HepG2 (cell line): ENCODE results near the gene SECTM1. TPM values are rescaled to one million over a fixed set of nuclear protein-coding genes. Genes with fewer than 3 reads are reported as not detected.

Source experiments
- ARNTL ChIP-seq: sonication (generic); formaldehyde crosslinking; IDR thresholded peaks from 2 replicates; pipeline ENCODE4 v1.4.0; 2020; ENCODE audit warnings: mild to moderate bottlenecking, missing genetic modification reagents
- GFI1 ChIP-seq: sonication (generic); formaldehyde crosslinking; IDR thresholded peaks from 2 replicates; pipeline ENCODE4 v1.5.0; 2020; ENCODE audit warnings: missing genetic modification reagents, mild to moderate bottlenecking, borderline replicate concordance
- MAFF ChIP-seq: IDR thresholded peaks from 2 replicates; pipeline ENCODE4 v1.6.1; 2011; ENCODE audit warnings: low read depth, low read length, improper control_type of control experiment
- NFE2L1 ChIP-seq: sonication (generic); formaldehyde crosslinking; IDR thresholded peaks from 2 replicates; pipeline ENCODE4 v1.4.0; 2020; ENCODE audit warnings: missing genetic modification reagents, mild to moderate bottlenecking, borderline replicate concordance
- PAX8 ChIP-seq: sonication (generic); formaldehyde crosslinking; IDR thresholded peaks from 2 replicates; pipeline ENCODE4 v1.8.0; 2022; ENCODE audit warnings: mild to moderate bottlenecking, missing genetic modification reagents, borderline replicate concordance
- PCBP2 ChIP-seq: fragments of 200-400 bp; formaldehyde crosslinking; optimal IDR thresholded peaks from 2 replicates; pipeline ENCODE3; 2018; ENCODE audit warnings: low read length, low read depth; ENCODE audit not compliant: poor library complexity, severe bottlenecking
- RBM39 ChIP-seq: fragments of 200-400 bp; formaldehyde crosslinking; IDR thresholded peaks from one replicate; pipeline ENCODE4 v1.6.1; 2018; ENCODE audit warnings: antibody characterized with exemption, mild to moderate bottlenecking, low read depth, low read length; ENCODE audit not compliant: poor library complexity, severe bottlenecking
- SMC3 ChIP-seq: IDR thresholded peaks from 2 replicates; pipeline ENCODE4 v1.6.1; 2011; ENCODE audit warnings: low read length, improper control_type of control experiment
- TARDBP ChIP-seq: sonication (generic); formaldehyde crosslinking; IDR thresholded peaks from 2 replicates; pipeline ENCODE4 v1.8.0; 2022; ENCODE audit warnings: mild to moderate bottlenecking, missing genetic modification reagents
- THAP11 ChIP-seq: IDR thresholded peaks from 2 replicates; pipeline ENCODE4 v1.6.1; 2016; ENCODE audit warnings: missing biosample characterization, missing genetic modification reagents
- ZBTB7A ChIP-seq: sonication (generic); formaldehyde crosslinking; IDR thresholded peaks from 2 replicates; pipeline ENCODE4 v1.8.0; 2022; ENCODE audit warnings: mild to moderate bottlenecking, missing genetic modification reagents
- ZNF224 ChIP-seq: sonication (generic); formaldehyde crosslinking; IDR thresholded peaks from 2 replicates; pipeline ENCODE4 v1.5.0; 2020; ENCODE audit warnings: mild to moderate bottlenecking, missing genetic modification reagents
- ZNF253 ChIP-seq: sonication (generic); formaldehyde crosslinking; IDR thresholded peaks from 2 replicates; pipeline ENCODE4 v1.8.0; 2022; ENCODE audit warnings: mild to moderate bottlenecking, missing genetic modification reagents, borderline replicate concordance
- ZNF263 ChIP-seq: sonication (generic); formaldehyde crosslinking; IDR thresholded peaks from 2 replicates; pipeline ENCODE4 v1.4.0; 2020; ENCODE audit warnings: missing genetic modification reagents
- ZNF547 ChIP-seq: sonication (generic); formaldehyde crosslinking; IDR thresholded peaks from 2 replicates; pipeline ENCODE4 v1.5.1; 2020; ENCODE audit warnings: mild to moderate bottlenecking, missing genetic modification reagents
- ZNF563 ChIP-seq: sonication (generic); formaldehyde crosslinking; IDR thresholded peaks from 2 replicates; pipeline ENCODE4 v1.8.0; 2022; ENCODE audit warnings: mild to moderate bottlenecking, moderate library complexity, missing genetic modification reagents
- ZNF570 ChIP-seq: sonication (generic); formaldehyde crosslinking; IDR thresholded peaks from 2 replicates; pipeline ENCODE4 v1.4.0; 2020; ENCODE audit warnings: mild to moderate bottlenecking, missing genetic modification reagents, borderline replicate concordance
- ZNF883 ChIP-seq: sonication (generic); formaldehyde crosslinking; IDR thresholded peaks from 2 replicates; pipeline ENCODE4 v1.5.1; 2020; ENCODE audit warnings: mild to moderate bottlenecking, missing genetic modification reagents; ENCODE audit errors: not compliant biosample characterization
- polyA plus RNA-seq, 8 experiments: library from polyadenylated mRNA; depleted of rRNA in 3 of 8; stranded (reverse) in 7 of 8; unstranded in 1 of 8; fragments of >200 nt; fragmentation: Illumina TruSeq in 4 of 8; extraction: Trizol in 4 of 8; gene quantifications; 2 replicates each; pipeline versions ENCODE4 v1.2.1 to v1.2.3, GENCODE V29; 2011 to 2016; ENCODE audit warnings: low read depth in 4 of 8, missing spikeins in 1 of 8, mixed read lengths in 1 of 8; ENCODE audit not compliant: insufficient read depth in 1 of 8
- total RNA-seq, 5 experiments: library from RNA; depleted of rRNA; stranded (reverse); fragments of >200 nt; fragmentation: Illumina TruSeq; extraction: Trizol; gene quantifications; 2 replicates each; pipeline ENCODE4 v1.2.3, GENCODE V29; 2016; ENCODE audit warnings: low read depth in 1 of 5
- TF ChIP-seq, protein P1 (sequence below): sonication (generic); formaldehyde crosslinking; IDR thresholded peaks from 2 replicates; pipeline ENCODE4 v1.8.1; 2023; ENCODE audit warnings: mild to moderate bottlenecking, inconsistent platforms, moderate library complexity, missing genetic modification reagents, borderline replicate concordance
- TF ChIP-seq, protein P2 (sequence below): sonication (generic); formaldehyde crosslinking; IDR thresholded peaks from 2 replicates; pipeline ENCODE4 v1.4.0; 2020; ENCODE audit warnings: missing genetic modification reagents, borderline replicate concordance
- TF ChIP-seq, protein P3 (sequence below): IDR thresholded peaks from 2 replicates; pipeline ENCODE4 v1.6.1; 2016; ENCODE audit warnings: missing genetic modification reagents, missing compliant biosample characterization
- TF ChIP-seq, protein P4 (sequence below): sonication (generic); formaldehyde crosslinking; IDR thresholded peaks from 2 replicates; pipeline ENCODE4 v1.4.0; 2020; ENCODE audit warnings: mild to moderate bottlenecking, missing genetic modification reagents

SECTM1 gene
- total and polyA plus RNA-seq, 2 of the 13 experiments (the other 11 are each of a cell fraction or from before 2014, with no cell fraction given), result 3.5 to 5.3 TPM

DNA sequence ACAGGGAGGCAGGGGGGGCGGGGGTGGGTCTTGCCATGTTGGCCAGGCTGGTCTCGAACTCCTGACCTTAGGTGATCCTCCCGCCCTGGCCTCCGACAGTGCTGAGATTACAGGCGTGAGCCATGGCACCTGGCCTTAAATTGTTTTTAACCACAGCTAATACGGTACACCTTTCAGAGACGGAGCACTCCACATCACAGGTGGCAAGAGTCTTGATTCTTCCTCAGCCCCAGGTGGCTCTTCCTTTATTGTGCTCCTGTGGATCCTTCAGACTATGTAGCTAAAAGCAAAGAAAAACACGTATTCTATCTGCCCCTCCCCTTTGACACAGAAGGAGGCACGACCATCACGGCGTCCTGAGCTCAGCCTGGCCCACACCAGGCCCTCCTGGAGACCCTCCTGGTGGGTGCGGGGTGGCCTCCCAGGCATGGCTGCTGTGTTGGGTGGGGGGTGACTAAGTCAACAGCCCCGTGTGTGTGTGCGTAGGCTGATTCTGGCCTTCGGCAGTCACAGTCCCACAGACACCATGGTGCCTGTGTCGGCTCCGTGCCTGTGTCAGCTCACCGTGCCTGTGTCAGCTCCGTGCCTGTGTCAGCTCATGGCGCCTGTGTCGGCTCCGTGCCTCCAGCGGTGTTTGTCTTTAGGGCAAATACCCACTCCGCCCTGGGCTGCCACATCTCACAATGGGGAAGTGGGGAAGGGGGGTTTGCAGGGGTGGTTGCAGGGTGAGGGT lies 10.8 kb upstream of the SECTM1 start (continued):
- TF ChIP-seq ZNF563 (no peak), RBM39 (peak; percentile 44), ZNF547 (CRISPR knock-in tag) (peak; percentile 11; the same call in 1 of the 2 replicates), MAFF (no peak), ZNF883 (peak; percentile 71), TARDBP (CRISPR knock-in tag) (no peak), THAP11 (CRISPR knock-in tag) (0 out of 2 replicates have a peak, but pooled peaks have one; percentile 1), ZNF253 (no peak), ZNF570 (CRISPR knock-in tag) (no peak), ZBTB7A (CRISPR knock-in tag) (no peak; the same call in 1 of the 2 replicates), PAX8 (CRISPR knock-in tag) (no peak), SMC3 (no peak), ARNTL (no peak), GFI1 (CRISPR knock-in tag) (no peak), NFE2L1 (CRISPR knock-in tag) (0 out of 2 replicates have a peak, but pooled peaks have one; percentile 42), ZNF224 (CRISPR knock-in tag) (no peak), PCBP2 (no peak), ZNF263 (CRISPR knock-in tag) (peak; percentile 33; the same call in 1 of the 2 replicates)
- TF ChIP-seq, protein P1, sequence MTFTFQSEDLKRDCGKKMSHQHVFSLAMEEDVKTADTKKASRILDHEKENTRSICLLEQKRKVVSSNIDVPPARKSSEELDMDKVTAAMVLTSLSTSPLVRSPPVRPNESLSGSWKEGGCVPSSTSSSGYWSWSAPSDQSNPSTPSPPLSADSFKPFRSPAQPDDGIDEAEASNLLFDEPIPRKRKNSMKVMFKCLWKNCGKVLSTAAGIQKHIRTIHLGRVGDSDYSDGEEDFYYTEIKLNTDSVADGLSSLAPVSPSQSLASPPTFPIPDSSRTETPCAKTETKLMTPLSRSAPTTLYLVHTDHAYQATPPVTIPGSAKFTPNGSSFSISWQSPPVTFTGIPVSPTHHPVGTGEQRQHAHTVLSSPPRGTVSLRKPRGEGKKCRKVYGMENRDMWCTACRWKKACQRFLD, result 0 out of 2 replicates have a peak, but pooled peaks have one; percentile 50
- TF ChIP-seq, protein P2, sequence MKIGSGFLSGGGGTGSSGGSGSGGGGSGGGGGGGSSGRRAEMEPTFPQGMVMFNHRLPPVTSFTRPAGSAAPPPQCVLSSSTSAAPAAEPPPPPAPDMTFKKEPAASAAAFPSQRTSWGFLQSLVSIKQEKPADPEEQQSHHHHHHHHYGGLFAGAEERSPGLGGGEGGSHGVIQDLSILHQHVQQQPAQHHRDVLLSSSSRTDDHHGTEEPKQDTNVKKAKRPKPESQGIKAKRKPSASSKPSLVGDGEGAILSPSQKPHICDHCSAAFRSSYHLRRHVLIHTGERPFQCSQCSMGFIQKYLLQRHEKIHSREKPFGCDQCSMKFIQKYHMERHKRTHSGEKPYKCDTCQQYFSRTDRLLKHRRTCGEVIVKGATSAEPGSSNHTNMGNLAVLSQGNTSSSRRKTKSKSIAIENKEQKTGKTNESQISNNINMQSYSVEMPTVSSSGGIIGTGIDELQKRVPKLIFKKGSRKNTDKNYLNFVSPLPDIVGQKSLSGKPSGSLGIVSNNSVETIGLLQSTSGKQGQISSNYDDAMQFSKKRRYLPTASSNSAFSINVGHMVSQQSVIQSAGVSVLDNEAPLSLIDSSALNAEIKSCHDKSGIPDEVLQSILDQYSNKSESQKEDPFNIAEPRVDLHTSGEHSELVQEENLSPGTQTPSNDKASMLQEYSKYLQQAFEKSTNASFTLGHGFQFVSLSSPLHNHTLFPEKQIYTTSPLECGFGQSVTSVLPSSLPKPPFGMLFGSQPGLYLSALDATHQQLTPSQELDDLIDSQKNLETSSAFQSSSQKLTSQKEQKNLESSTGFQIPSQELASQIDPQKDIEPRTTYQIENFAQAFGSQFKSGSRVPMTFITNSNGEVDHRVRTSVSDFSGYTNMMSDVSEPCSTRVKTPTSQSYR (CRISPR knock-in tag), result no peak
- TF ChIP-seq, protein P3, sequence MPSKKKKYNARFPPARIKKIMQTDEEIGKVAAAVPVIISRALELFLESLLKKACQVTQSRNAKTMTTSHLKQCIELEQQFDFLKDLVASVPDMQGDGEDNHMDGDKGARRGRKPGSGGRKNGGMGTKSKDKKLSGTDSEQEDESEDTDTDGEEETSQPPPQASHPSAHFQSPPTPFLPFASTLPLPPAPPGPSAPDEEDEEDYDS (CRISPR knock-in tag), result no peak
- TF ChIP-seq, protein P4, sequence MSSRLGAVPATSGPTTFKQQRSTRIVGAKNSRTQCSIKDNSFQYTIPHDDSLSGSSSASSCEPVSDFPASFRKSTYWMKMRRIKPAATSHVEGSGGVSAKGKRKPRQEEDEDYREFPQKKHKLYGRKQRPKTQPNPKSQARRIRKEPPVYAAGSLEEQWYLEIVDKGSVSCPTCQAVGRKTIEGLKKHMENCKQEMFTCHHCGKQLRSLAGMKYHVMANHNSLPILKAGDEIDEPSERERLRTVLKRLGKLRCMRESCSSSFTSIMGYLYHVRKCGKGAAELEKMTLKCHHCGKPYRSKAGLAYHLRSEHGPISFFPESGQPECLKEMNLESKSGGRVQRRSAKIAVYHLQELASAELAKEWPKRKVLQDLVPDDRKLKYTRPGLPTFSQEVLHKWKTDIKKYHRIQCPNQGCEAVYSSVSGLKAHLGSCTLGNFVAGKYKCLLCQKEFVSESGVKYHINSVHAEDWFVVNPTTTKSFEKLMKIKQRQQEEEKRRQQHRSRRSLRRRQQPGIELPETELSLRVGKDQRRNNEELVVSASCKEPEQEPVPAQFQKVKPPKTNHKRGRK (CRISPR knock-in tag), result no peak
